ENCODE measurements around the gene RORC.
"Not testable (repeated sequence)": the region's sequence is repeated elsewhere in the genome, so short reads cannot be mapped to it uniquely, and the experiment has no call there.

RORC gene

DNA sequence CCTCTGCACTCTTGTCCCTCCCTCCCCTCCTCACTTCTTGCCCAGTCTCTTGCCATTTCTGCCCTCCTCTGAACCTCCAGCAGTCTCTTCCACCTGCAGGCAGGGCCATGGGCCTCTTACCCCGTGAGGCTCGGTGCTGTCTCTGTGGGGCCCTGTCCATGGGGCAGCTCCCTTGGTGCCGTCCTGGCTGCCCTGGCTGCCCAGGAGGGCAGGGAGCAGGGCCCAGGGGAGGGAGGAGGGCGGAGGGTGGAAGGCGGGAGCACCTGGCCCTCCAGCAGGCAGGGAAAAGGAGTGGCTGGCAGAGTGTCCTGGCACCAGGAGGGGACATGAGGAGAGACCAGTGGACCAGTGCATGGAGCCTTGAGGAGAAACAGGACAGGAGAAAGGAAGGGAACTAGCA lies at the start of gene RORC:
TSS of gene RORC (minus strand) at position 198 of the 400 bp plus-strand sequence. CDS start at position 160, 38 bp downstream.
- DNase-seq, result no peak
- in situ Hi-C loops (cut with HindIII; ENCODE audit: low pct_ligation_motif_present, low pct_unique_long_range_greater_than_20kb, low sequenced_read_pairs), result no loop called here

DNA sequence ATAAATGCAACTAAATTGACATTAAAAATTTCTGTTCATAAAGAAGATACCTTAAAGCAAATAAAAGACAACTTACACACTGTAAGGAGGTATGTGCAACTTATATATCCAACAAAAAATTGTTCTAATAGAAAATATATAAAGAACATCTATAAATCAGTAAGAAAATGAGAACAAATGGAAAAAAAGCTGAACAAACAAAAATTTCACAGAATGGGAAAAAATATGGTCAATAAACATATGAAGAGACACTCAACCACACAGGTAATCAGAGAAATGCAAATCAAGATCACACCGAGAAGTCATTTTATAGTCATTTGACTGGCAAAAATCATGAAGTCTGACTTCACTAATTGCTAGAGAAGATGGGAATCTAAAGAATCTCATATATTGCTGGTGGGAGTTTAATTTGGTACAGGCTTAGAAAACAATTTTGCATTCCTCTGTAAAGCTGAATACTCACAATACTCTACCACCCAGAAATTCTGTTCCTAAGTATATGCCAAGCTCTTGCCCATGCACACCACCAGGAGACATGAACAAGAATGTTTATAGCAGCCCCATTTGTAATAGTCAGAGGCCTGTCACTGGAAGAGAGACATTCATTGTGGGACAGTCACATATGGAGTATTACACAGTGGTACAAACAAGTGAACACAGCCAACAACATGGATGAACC lies 44.0 kb upstream of the RORC start:
- DNase-seq, result no peak
- in situ Hi-C loops (cut with HindIII; ENCODE audit: low pct_ligation_motif_present, low pct_unique_long_range_greater_than_20kb, low sequenced_read_pairs), result no loop called here

DNA sequence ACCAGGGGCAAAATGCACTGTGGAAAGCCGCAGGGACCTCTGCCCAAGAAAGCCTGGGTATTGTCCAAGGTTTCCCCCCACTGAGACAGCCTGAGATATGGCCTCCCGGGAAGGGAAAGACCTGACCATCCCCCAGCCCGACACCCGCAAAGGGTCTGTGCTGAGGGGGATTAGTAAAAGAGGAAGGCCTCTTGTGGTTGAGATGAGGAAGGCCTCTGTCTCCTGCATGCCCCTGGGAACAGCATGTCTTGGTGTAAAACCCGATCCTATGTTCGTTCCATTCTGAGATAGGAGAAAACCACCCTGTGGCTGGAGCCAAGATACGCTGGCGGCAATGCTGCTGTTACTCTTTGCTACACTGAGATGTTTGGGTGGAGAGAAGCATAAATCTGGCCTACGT lies 41.2 kb upstream of the RORC start:
- in situ Hi-C loops (cut with HindIII; ENCODE audit: low pct_ligation_motif_present, low pct_unique_long_range_greater_than_20kb, low sequenced_read_pairs); DNase-seq: not testable (repeated sequence)

DNA sequence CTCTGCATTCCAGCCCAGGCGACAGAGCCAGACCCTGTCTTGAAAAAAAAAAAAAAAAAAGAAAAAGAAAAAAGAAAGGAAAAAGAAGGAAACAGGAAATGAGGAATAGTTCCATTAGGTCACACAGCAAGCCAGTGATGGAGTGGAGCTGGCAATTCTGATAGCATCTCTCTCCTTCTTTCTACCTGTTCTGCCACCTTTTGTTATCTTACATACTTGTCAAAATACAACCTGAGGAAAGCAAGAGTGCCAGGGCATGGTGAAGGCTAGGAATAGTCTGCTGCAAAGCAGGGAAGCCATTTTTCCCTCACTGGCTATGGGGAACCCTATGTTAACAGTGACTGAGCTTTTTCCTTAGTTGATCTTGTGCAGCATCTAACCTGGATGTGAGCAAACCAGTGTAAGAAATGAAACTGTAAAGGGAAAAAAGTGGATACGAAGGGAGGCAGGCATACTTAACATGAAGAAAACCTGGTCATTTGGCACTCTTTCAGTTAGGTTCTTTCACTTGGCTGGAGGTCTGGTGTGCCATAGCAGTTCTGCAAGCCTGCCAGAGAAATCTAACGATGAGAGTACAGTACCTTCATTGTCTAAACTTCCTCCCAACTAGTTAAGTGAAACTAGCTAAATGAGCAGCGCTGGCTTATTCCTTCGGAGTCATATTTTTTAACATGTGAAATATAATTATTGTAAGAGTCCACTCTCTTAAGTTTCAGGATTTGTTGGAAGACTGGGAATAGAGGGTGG lies 39.9 kb upstream of the RORC start:
- in situ Hi-C loops (cut with HindIII; ENCODE audit: low pct_ligation_motif_present, low pct_unique_long_range_greater_than_20kb, low sequenced_read_pairs), result no loop called here
- DNase-seq, result no peak

DNA sequence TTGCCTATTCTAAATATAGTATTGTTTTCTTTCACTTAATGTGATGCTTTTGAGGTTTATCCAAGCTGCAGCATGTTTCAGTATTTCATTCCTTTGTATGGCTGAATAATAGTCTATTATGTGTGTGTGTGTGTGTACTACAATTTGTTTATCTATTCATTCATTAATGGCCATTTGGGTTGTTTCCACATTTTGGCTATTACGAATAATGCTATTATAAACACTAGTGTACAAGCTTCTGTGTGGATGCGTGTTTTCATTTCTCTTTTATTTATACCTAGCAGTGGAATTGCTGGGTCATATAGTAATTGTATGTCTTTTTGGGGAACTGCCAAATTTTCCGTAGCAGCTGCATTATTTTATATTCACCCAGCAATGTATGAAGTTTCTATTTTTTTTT lies 36.9 kb upstream of the RORC start:
- in situ Hi-C loops (cut with HindIII; ENCODE audit: low pct_ligation_motif_present, low pct_unique_long_range_greater_than_20kb, low sequenced_read_pairs), result no loop called here
- DNase-seq, result no peak

DNA sequence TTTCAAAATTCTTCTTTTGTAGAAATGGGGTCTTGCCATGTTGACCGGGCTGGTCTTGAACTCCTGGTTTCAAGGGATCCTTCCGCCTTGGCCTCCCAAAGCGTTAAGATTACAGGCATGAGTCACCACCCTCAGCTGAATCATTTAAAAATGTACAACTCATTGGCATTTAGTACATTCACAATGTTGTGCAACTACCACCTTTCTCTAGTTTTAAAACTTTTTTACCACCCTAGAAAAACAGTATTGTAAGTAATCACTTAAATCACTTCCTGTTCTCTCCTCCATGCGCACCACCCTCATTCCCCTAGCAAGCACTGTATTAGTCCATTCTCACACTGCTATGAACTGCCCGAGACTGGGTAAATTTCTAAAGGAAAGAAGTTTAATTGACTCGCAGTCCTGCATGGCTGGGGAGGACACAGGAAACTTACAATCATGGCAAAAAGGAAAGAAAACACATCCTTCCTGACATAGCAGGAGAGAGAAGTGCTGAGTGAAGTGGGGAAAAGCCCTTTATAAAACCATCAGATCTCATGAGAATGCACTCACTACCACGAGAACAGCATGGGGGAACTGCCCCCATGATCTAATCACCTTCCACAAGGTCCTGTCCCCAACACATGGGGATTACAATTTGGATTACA lies 36.3 kb upstream of the RORC start:
- DNase-seq, result no peak
- in situ Hi-C loops (cut with HindIII; ENCODE audit: low pct_ligation_motif_present, low pct_unique_long_range_greater_than_20kb, low sequenced_read_pairs), result no loop called here

DNA sequence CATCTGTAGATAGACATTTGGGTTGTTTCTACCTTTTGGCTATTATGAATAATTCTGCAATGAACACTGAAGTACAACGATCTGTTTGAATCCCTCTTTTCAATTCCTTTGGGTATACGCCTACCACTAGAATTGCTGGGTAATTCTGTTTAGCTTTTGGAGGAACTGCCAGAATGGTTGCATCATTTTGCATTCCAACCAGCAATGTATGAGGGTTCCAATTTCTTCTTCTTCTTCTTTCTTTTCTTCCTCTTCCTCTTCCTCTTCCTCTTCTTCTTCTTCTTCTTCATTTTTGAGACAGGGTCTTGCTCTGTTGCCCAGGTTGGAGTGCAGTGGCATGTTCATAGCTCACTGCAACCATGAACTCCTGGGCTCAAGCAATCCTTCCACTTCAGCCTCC lies 35.7 kb upstream of the RORC start:
- DNase-seq, result no peak
- in situ Hi-C loops (cut with HindIII; ENCODE audit: low pct_ligation_motif_present, low pct_unique_long_range_greater_than_20kb, low sequenced_read_pairs), result no loop called here

DNA sequence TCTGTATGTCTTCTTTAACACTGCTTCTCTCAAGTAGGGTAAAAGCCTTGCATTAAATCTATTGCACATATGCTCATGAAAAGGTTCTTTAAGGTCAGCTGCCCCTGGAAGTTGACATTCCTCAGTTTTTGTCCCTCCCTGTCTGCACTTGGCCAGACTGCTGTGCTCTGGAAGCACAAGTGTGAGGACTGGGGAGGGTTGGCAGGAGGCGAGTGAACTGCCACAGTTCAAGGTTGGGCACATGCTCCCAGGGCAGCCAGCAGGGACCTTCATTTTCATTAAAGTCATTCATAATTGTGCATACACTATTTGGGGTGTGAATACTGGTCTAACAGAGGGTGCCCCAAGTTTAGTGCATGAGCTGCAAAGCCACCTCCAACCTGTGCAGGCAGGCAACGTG lies 32.8 kb upstream of the RORC start:
- in situ Hi-C loops (cut with HindIII; ENCODE audit: low pct_ligation_motif_present, low pct_unique_long_range_greater_than_20kb, low sequenced_read_pairs), result no loop called here
- no peak for DNase-seq

- in situ Hi-C loops (cut with HindIII; ENCODE audit: low pct_ligation_motif_present, low pct_unique_long_range_greater_than_20kb, low sequenced_read_pairs), result no loop called here
- DNase-seq, result no peak
These were observed 31.0 kb upstream of the RORC start for GRCh38 chr1:151862604-151863003.

GRCh38 chr1:151860504-151861187 lies 29.0 kb upstream of the RORC start:
- in situ Hi-C loops (cut with HindIII; ENCODE audit: low pct_ligation_motif_present, low pct_unique_long_range_greater_than_20kb, low sequenced_read_pairs), result no loop called here
- DNase-seq, result no peak

GRCh38 chr1:151859891-151860293 lies 28.3 kb upstream of the RORC start:
- in situ Hi-C loops (cut with HindIII; ENCODE audit: low pct_ligation_motif_present, low pct_unique_long_range_greater_than_20kb, low sequenced_read_pairs), result no loop called here
- no peak for DNase-seq

GRCh38 chr1:151858886-151859665 lies 27.5 kb upstream of the RORC start:
- in situ Hi-C loops (cut with HindIII; ENCODE audit: low pct_ligation_motif_present, low pct_unique_long_range_greater_than_20kb, low sequenced_read_pairs), result no loop called here
- DNase-seq, result no peak

DNA sequence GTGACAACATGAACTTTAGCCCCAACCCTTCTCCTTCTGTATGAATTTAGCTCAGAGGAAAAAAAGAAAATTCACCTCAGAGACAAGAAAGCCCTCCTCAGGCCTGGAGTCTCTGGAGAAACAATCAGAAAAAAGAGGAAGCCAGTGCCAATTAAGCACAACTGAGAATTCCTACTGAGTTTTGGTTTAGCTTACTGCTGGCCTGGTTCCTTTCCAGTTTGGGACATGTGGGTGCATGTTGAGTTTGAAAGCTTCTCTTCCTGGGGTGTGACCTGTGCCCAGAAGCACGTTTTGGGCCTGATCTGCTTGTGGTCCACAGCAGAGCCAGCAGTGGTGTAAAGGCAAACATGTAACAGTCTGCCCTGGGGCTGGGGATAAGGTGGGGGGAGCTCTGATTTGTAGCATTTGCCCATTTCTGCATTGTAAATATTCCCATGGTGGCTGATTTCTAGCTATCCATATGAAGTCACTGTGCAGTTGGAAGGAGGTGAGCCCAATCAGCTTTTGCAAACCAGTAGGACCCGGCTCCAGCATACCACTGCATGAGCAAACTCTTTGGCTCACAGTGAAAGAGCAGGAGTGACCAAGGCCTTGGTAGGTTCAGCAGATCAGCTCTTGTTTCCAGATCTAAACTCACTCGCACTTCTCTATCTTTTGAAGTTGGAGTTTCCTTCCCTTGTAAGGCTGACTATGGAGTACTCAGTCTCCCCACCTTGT lies 26.6 kb upstream of the RORC start:
- DNase-seq, result no peak
- in situ Hi-C loops (cut with HindIII; ENCODE audit: low pct_ligation_motif_present, low pct_unique_long_range_greater_than_20kb, low sequenced_read_pairs), result no loop called here

DNA sequence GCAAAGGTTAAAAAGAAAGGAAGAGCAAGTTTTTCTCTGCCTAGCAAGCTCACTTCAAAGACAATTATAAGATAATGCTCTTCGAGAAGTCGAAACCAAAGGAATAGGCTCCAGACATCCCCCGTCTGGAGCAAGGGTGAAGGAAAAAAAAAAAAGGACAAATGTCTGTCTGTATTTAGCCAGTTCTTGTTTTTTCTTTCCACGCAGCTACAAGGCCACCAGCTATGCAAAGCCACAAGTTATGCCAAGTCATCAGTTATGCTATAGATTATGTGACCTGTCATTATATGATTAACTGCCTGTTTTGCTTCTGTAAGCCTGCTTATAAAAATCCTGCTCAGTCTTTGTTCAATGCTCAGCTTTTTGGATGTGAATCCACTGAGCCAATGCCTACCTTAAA lies 24.3 kb upstream of the RORC start:
- in situ Hi-C loops (cut with HindIII; ENCODE audit: low pct_ligation_motif_present, low pct_unique_long_range_greater_than_20kb, low sequenced_read_pairs), result no loop called here
- no peak for DNase-seq

DNA sequence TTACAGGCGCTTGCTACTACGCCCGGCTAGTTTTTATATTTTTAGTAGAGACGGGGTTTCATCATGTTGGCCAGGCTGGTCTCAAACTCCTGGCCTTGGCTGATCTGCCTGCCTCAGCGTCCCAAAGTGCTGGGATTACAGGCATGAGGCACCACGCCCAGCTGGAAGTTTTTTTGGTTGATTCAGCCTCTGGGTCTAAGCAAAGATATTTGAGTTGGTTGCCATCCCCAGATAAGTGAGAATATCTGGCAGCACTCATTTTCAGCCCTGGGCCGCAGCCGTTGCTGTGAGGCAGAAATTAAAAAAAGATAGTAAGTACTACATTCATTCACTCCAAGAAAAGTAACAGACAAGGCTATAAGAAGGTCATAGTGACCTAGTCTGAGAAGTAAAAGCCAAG lies 23.9 kb upstream of the RORC start:
- in situ Hi-C loops (cut with HindIII; ENCODE audit: low pct_ligation_motif_present, low pct_unique_long_range_greater_than_20kb, low sequenced_read_pairs), result not testable (repeated sequence)

DNA sequence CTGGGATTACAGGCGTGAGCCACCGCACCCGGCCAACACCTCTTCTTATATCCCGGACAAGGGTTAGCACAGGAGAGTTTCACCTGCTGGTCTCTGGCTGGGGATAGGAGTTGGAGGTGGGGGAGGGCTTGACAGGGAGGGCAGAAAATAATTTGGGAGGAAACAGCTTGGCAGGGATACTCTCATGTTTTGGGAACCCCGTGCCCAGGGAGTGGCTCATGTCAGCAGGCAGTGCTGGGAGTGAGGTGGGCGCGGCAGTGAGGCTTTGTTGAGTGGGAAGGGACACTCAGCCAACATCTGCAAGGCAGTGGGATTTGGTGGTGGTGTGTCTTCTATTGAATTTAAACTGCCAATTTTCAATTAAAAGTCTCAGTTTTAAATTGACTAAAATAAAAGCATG lies 23.1 kb upstream of the RORC start:
- in situ Hi-C loops (cut with HindIII; ENCODE audit: low pct_ligation_motif_present, low pct_unique_long_range_greater_than_20kb, low sequenced_read_pairs), result no loop called here
- DNase-seq, result no peak

More for the DNA sequence above, 23.9 kb upstream of the RORC start:
- not testable (repeated sequence) for DNase-seq

DNA sequence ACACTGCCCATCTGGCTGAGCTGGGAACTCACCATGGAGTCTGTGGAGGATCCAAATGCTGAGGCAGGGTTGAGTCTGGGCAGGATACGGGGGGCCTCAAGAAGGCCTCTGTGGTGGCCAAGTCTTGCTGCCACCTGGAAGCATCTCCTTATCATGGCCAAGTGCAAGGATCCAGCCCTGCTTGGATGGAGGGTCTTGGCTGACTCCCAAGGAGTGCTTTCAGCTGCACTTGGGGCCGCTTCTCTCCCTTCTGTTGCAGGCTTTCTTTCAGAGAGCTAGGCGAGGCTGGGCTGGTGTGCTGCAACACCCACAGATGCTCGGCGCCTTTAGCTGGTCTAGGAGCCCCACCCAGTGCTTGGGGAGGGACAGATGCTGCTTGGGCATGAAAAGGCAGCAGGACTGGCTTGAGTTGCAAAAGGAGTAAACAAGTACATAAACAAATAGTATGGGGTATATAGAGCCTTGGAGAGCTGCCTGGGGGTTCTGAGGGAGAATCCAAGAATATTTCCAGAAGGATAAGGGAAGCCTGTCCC lies 21.9 kb upstream of the RORC start, which contains the start of gene THEM5:
TSS of gene THEM5 (minus strand) at position 302 of the 533 bp plus-strand sequence. CDS start at position 155, 147 bp downstream.
- in situ Hi-C loops (cut with HindIII; ENCODE audit: low pct_ligation_motif_present, low pct_unique_long_range_greater_than_20kb, low sequenced_read_pairs), result no loop called here
- no peak for DNase-seq

DNA sequence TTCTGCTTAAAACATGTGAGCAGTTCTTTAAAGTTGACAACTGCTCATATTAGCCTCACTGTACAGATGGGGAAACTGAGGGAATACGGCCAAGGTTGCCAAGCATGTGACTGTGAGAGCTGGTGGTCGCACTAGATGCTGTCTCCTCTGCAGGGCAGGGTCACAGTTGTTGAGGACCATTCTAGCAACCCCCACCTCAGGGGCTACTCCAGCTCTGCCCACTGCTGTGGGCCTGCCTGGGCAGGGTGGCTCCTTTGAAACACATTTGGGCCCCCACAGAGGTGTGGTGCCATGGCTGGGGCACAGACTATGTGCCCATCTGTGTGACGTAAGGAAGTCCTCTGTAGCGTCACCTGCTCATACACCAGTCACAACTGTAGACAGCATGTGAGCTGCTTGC lies 21.1 kb upstream of the RORC start:
- no peak for DNase-seq
- in situ Hi-C loops (cut with HindIII; ENCODE audit: low pct_ligation_motif_present, low pct_unique_long_range_greater_than_20kb, low sequenced_read_pairs), result no loop called here

Measured in ACHN (cell line).